Glutamatergic neuron (in vitro differentiated cells): Measurements from ENCODE around the gene ZNF213. TPM values are rescaled to one million over a fixed set of nuclear protein-coding genes. Genes with fewer than 3 reads are reported as not detected.
"Not testable (repeated sequence)": the region's sequence is repeated elsewhere in the genome, so short reads cannot be mapped to it uniquely, and the experiment has no call there.

Experiments used
- DNase-seq: peaks from one replicate; pipeline ENCODE4 v3.0.0; 2022
- H3K27ac Mint-ChIP-seq: one replicate; pipeline ENCODE4 v1.8.0; 2020; ENCODE audit warnings: mild to moderate bottlenecking, mixed read lengths, inconsistent platforms; ENCODE audit not compliant: unreplicated experiment
- H3K27me3 Mint-ChIP-seq: one replicate; pipeline ENCODE4 v1.8.0; 2020; ENCODE audit warnings: mild to moderate bottlenecking, moderate library complexity, mixed read lengths, inconsistent platforms; ENCODE audit not compliant: unreplicated experiment
- H3K36me3 Mint-ChIP-seq: one replicate; pipeline ENCODE4 v1.8.0; 2020; ENCODE audit warnings: mild to moderate bottlenecking, mixed read lengths, inconsistent platforms; ENCODE audit not compliant: unreplicated experiment
- H3K4me1 Mint-ChIP-seq: one replicate; pipeline ENCODE4 v1.8.0; 2020; ENCODE audit warnings: mild to moderate bottlenecking, low read depth, mixed read lengths, inconsistent platforms; ENCODE audit not compliant: unreplicated experiment
- H3K4me3 Mint-ChIP-seq: one replicate; pipeline ENCODE4 v1.8.0; 2020; ENCODE audit warnings: mild to moderate bottlenecking, mixed read lengths, inconsistent platforms; ENCODE audit not compliant: unreplicated experiment
- H3K9me3 Mint-ChIP-seq: one replicate; pipeline ENCODE4 v1.8.0; 2020; ENCODE audit warnings: mild to moderate bottlenecking, moderate library complexity, mixed read lengths, inconsistent platforms; ENCODE audit not compliant: unreplicated experiment
- CTCF ChIP-seq: fragments of 200-600 bp; sonication (generic); IDR thresholded peaks from one replicate; pipeline ENCODE4 v1.5.0; 2021; ENCODE audit not compliant: partially characterized antibody, unreplicated experiment
- total RNA-seq: library from RNA; stranded (reverse); fragmentation: NEBNext Ultra II Directional; extraction: Animal tissue kit (Norgen Biotek cat#: 25700); gene quantifications from one replicate; pipeline ENCODE4 v1.2.1, GENCODE V29; 2021; ENCODE audit not compliant: unreplicated experiment

The ZNF213 gene
- total RNA-seq, 1 donor from 2014 or later, result 18.7 TPM

GRCh38 chr16:3133844-3134243 lies 985 bp upstream of the ZNF213 start:
- no peak for TF ChIP-seq CTCF
- Mint-ChIP-seq H3K9me3 (peaks cover 5% of the 10 kb centered on the region), H3K4me1 (peaks cover 16% of the 10 kb centered on the region), H3K27ac (peak overlapping the region; percentile 99), H3K27me3 (peaks cover 11% of the 10 kb centered on the region), H3K4me3 (peak overlapping the region; percentile 99), H3K36me3 (no peaks in the 10 kb centered on the region)
- no peak for DNase-seq

- Mint-ChIP-seq H3K27me3 (peaks cover 11% of the 10 kb centered on the region), H3K27ac (peak overlapping the region; percentile 90), H3K9me3 (peaks cover 5% of the 10 kb centered on the region), H3K4me1 (peaks cover 9% of the 10 kb centered on the region), H3K36me3 (no peaks in the 10 kb centered on the region), H3K4me3 (peak overlapping the region; percentile 91)
- DNase-seq, result no peak
- TF ChIP-seq CTCF, result no peak
Observed at GRCh38 chr16:3135126-3135715, 392 bp downstream of the ZNF213 start.

DNA sequence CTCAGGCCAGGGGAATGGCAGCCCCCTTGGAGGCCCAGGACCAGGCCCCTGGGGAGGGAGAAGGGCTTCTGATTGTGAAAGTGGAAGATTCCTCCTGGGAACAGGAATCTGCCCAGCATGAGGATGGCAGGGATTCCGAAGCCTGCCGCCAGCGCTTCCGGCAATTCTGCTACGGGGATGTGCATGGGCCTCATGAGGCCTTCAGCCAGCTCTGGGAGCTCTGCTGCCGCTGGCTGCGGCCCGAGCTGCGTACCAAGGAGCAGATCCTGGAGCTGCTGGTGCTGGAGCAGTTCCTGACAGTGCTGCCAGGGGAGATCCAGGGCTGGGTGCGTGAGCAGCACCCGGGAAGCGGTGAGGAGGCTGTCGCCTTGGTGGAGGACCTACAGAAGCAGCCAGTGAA lies 2.4 kb downstream of the ZNF213 start:
- no peak for DNase-seq
- Mint-ChIP-seq H3K27ac (no peak overlapping the region), H3K4me3 (peak overlapping the region; percentile 49), H3K9me3 (peaks cover 5% of the 10 kb centered on the region), H3K4me1 (peaks cover 9% of the 10 kb centered on the region), H3K36me3 (peaks cover 3% of the 10 kb centered on the region), H3K27me3 (peaks cover 14% of the 10 kb centered on the region)
- no peak for TF ChIP-seq CTCF

- no peak overlapping the region for H3K27ac Mint-ChIP-seq
- H3K4me3 Mint-ChIP-seq, result no peak overlapping the region
- peaks cover 4% of the 10 kb centered on the region for H3K9me3 Mint-ChIP-seq
- peaks cover 6% of the 10 kb centered on the region for H3K36me3 Mint-ChIP-seq
- peaks cover 17% of the 10 kb centered on the region for H3K27me3 Mint-ChIP-seq
- TF ChIP-seq CTCF, result no peak
- no peak for DNase-seq
- peaks cover 8% of the 10 kb centered on the region for H3K4me1 Mint-ChIP-seq
Observed at GRCh38 chr16:3138342-3138741, 3.5 kb downstream of the ZNF213 start.

- TF ChIP-seq CTCF, result no peak
- H3K9me3 Mint-ChIP-seq, result peaks cover 7% of the 10 kb centered on the region
- peaks cover 12% of the 10 kb centered on the region for H3K4me1 Mint-ChIP-seq
- DNase-seq, result no peak
- peaks cover 18% of the 10 kb centered on the region for H3K27me3 Mint-ChIP-seq
- H3K4me3 Mint-ChIP-seq, result no peak overlapping the region
- peak overlapping the region; percentile 48 for H3K27ac Mint-ChIP-seq
- peaks cover 6% of the 10 kb centered on the region for H3K36me3 Mint-ChIP-seq
Observed at GRCh38 chr16:3138823-3139426, 4.1 kb downstream of the ZNF213 start.

- not testable (repeated sequence) for H3K27ac Mint-ChIP-seq, H3K36me3 Mint-ChIP-seq, DNase-seq, H3K4me3 Mint-ChIP-seq, H3K9me3 Mint-ChIP-seq
- peaks cover 15% of the 10 kb centered on the region for H3K27me3 Mint-ChIP-seq
- H3K4me1 Mint-ChIP-seq, result peaks cover 12% of the 10 kb centered on the region
Observed at GRCh38 chr16:3139561-3139960, 4.7 kb downstream of the ZNF213 start.
